Coronary artery (tissue), 2 donors: ENCODE measurements around the gene CDH12.

Experiments used
- DNase-seq: peaks from one replicate; pipeline ENCODE4 v3.0.0-alpha.2; 2017; ENCODE audit warnings: low spot score
- H3K27ac ChIP-seq, 2 donors: fragments of 200-600 bp; sonication (generic); one replicate each; pipeline ENCODE4 v1.5.1; 2016 to 2019
- H3K4me3 ChIP-seq: fragments of 200-600 bp; sonication (generic); 2 replicates; pipeline ENCODE4 v1.5.1; 2016; ENCODE audit warnings: mild to moderate bottlenecking, moderate library complexity
- TF ChIP-seq, protein P1 (sequence below): fragments of 200-600 bp; sonication (generic); IDR thresholded peaks from one replicate; pipeline ENCODE4 v1.5.1; 2019; ENCODE audit warnings: antibody characterized with exemption

Gene CDH12

GRCh38 chr5:21919414-21920022, 933.6 kb downstream of the CDH12 start:
- TF ChIP-seq, protein P1, sequence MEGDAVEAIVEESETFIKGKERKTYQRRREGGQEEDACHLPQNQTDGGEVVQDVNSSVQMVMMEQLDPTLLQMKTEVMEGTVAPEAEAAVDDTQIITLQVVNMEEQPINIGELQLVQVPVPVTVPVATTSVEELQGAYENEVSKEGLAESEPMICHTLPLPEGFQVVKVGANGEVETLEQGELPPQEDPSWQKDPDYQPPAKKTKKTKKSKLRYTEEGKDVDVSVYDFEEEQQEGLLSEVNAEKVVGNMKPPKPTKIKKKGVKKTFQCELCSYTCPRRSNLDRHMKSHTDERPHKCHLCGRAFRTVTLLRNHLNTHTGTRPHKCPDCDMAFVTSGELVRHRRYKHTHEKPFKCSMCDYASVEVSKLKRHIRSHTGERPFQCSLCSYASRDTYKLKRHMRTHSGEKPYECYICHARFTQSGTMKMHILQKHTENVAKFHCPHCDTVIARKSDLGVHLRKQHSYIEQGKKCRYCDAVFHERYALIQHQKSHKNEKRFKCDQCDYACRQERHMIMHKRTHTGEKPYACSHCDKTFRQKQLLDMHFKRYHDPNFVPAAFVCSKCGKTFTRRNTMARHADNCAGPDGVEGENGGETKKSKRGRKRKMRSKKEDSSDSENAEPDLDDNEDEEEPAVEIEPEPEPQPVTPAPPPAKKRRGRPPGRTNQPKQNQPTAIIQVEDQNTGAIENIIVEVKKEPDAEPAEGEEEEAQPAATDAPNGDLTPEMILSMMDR, result peak; percentile 14
- no peak for DNase-seq
- H3K27ac ChIP-seq, result no peak overlapping the region
- no peak overlapping the region for H3K4me3 ChIP-seq

DNA sequence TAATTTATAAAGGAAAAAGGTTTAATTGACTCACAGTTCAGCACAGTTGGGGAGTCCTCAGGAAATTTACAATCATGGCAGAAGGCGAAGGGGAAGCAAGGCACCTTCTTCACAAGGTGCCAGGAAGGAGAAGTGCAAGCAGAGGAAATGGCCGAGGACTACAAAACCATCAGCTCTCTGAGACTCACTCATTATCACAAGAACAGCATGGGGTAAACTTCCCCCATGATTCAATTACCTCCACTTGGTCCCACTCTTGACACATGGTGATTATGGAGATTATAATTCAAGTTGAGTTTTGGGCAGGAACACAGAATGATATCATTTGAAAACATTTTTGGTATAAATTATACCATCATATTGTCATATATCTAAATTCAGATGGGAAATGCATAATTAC, 934.7 kb downstream of the CDH12 start:
- TF ChIP-seq, protein P1, result no peak
- Histone ChIP-seq H3K27ac (no peak overlapping the region), H3K4me3 (no peak overlapping the region)
- DNase-seq, result no peak

DNA sequence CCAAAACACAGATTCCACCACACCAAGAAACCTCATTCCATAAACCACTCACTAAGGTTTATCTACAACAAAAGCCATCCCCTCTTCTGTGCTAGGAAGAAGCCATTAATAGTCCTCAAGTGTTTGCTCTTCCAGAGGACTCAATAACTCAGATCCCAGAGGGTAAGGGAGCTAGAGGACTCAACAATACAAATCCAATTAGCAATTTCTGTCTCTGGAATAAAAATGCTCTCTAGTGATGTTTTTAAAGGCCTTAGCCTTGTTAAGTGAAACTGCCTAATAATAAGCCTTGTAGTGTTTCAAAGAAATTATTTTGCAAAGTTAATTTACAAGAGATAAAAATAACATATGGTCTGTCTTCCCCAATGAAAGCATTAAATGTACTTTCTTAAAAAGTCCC, 942.4 kb downstream of the CDH12 start:
- DNase-seq, result no peak
- Histone ChIP-seq H3K4me3 (no peak overlapping the region), H3K27ac (no peak overlapping the region)
- TF ChIP-seq, protein P1, result no peak

DNA sequence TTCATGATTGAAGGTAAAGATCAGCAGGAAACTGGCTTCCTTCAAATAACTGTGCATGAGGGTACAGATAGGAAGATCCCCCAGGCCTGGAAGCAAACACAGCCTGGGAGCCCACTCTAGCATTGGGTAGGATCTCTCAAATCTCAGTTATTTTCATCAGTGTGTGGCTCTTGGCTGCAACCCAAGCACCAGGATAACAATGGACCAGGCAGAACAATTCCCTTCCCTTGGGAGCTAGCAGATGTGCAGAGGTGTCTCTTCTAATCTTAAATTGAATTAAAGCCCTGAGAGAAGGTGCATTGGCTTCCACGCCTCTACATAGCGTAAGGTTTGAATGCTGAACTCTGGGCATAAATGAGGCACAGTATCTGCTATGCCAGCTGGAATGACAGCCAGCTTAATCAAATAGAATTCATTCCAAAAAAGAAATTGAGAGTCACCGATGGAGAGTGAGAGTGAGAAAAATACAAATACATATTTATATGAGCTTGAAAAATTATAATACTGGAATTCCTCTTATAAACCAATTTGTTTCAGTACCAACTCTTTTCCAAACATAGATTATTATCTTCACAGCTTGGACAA, 957.3 kb downstream of the CDH12 start:
- no peak for DNase-seq
- no peak overlapping the region for H3K4me3 ChIP-seq
- H3K27ac ChIP-seq, result no peak overlapping the region
- TF ChIP-seq, protein P1, result no peak

- TF ChIP-seq, protein P1, result no peak
- no peak overlapping the region for H3K4me3 ChIP-seq
- H3K27ac ChIP-seq, result no peak overlapping the region
- no peak for DNase-seq
Observed at GRCh38 chr5:21893161-21893560, 960.0 kb downstream of the CDH12 start.

GRCh38 chr5:21889581-21889980, 963.6 kb downstream of the CDH12 start:
- Histone ChIP-seq H3K4me3 (no peak overlapping the region), H3K27ac (no peak overlapping the region)
- TF ChIP-seq, protein P1, result no peak
- DNase-seq, result no peak

DNA sequence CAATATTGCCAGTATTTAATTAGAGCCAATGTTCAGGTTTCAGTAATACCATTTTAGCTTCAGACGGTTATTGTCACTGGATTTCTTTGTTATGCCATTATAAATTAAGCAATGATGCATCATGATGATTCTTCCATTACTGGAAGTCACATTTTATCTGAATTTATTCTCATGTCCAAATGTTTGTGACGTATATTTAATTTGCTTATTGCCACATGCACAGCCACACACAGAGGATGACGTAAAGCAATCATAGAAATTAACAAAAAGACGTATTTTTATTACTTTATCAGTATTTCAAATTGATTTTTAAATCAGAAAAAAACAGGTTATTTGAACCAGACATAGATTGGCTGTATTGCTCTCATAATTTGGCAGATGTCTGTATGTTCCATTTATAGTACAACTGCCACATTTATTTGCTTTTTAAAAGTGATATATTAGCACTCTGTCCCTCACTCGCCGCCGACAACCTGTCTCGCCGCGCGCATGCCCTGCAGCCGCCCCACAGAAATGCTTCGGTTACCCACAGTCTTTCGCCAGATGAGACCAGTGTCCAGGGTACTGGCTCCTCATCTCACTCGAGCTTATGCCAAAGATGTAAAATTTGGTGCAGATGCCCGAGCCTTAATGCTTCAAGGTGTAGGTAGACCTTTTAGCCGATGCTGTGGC, 970.9 kb downstream of the CDH12 start:
- H3K4me3 ChIP-seq, result no peak overlapping the region
- TF ChIP-seq, protein P1, result no peak
- H3K27ac ChIP-seq, result no peak overlapping the region
- no peak for DNase-seq
